Measurements from ENCODE around the gene BANK1.

GRCh38 chr4:101818362-101818761 is 27.8 kb downstream of the BANK1 start:
- TF ChIP-seq CTCF (IDR thresholded peaks at IDR 0.05 in 2 of 3, conservative IDR thresholded peaks at IDR 0.05 in 1 of 3; ENCODE audit: borderline replicate concordance in 1 of 3, insufficient read depth in 1 of 3, low read depth in 2 of 3, low read length in 2 of 3) (no peak), RAD21 (IDR thresholded peaks at IDR 0.05; ENCODE audit: low read depth) (no peak), YY1 (IDR thresholded peaks at IDR 0.05; ENCODE audit: extremely low read depth, insufficient replicate concordance, low read depth, low read length) (no peak), EZH2 (IDR thresholded peaks at IDR 0.05) (no peak), EZH2phosphoT487 (IDR thresholded peaks at IDR 0.05; ENCODE audit: borderline replicate concordance) (no peak), SIN3A (IDR thresholded peaks at IDR 0.05; ENCODE audit: low read depth) (no peak), CEBPB (IDR thresholded peaks at IDR 0.05; ENCODE audit: low read depth) (no peak), POLR2A (IDR thresholded peaks at IDR 0.05; ENCODE audit: borderline replicate concordance, extremely low read depth, insufficient read depth, insufficient read length) (no peak), REST (IDR thresholded peaks at IDR 0.05; ENCODE audit: low read depth) (no peak), ZNF274 (IDR thresholded peaks at IDR 0.05; ENCODE audit: low read depth, low read length) (no peak), FOSL1 (IDR thresholded peaks at IDR 0.05; ENCODE audit: low read depth) (no peak)

Data from HCT116 (cell line).